CD4-positive, alpha-beta T cell treated with Interferon gamma for 1 hour (primary cell): ENCODE data around the gene PPP6R3.
"Not testable (repeated sequence)": the region's sequence is repeated elsewhere in the genome, so short reads cannot be mapped to it uniquely, and the experiment has no call there.

ENCODE experiments used
- DNase-seq: peaks from one replicate; pipeline ENCODE4 v3.0.0-alpha.2; 2020

PPP6R3 gene

DNA sequence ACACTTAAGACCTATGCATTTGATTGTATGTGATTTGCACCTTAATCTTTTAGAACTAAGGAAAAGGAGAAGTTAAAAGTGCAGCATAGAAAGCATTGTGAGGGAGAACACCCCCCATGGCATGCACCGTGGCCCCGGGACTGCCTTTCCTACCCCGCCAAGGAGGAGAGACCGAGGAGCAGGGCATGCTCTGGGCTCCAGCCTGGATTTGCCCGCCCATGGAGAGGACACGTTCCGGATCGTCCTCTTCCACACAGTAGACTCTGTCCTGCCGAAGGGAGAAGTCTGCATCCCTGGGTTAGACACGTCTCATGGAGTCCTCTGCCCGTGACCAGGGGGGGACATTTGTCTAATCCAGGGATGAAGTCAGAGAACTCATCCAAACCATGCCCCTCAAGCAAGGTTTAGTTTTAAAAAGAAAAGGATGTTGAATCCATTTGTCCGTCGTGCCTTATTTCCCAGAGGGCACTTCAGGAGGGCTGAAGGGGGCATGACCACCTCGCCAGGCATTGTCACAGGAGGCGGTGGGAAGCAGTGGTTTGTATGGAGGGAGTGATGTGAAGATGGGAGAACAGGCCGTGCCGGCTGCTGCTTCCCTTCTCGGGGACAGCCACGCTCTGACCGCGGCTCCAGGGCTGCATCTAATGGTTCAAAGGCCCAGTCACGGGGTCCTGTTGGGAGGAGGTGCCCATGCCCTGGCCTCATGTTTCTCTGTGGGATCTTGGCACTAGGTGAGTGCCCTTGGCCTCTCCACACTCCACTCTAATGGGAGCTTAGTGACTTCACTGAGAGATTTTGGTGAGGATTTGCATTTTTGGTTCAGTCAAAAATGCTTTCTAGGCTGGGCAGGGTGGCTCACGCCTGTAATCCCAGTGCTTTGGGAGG, 157.6 kb downstream of the PPP6R3 start:
- DNase-seq = no peak

DNA sequence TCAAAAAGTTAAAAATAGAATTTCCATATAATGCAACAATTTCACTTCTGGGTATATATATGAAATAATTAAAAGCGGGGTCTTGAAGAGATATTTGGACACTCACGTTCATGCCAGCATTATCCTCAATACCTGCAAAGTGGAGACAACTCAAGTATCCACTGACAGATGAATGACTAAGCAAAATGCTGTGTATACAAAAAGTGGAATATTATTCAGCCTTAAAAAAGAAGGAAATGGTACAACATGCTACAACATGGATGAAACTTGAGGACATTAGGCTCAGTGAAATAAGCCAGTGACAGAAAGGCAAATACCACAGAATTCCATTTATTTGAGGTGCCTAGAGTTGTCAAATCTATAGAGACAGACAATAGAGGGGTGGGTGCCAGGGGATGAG, 161.3 kb downstream of the PPP6R3 start:
- DNase-seq = no peak

DNA sequence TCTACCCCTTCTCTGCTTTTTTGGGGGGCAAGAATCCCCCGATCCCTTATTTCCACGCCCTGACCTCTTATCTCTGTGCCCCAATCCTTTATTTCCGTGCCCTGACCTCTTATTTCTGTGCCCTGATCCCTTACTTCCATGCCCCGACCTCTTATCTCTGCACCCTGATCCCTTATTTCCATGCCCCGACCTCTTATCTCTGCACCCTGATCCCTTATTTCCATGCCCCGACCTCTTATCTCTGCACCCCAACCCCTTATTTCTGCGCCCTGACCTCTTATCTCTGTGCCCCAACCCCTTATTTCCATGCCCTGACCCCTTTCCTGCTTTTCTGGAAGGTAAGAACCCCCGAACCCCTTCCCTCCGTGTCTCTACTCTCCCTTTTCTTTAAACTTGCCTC, 163.2 kb downstream of the PPP6R3 start:
- not testable (repeated sequence) for DNase-seq

DNA sequence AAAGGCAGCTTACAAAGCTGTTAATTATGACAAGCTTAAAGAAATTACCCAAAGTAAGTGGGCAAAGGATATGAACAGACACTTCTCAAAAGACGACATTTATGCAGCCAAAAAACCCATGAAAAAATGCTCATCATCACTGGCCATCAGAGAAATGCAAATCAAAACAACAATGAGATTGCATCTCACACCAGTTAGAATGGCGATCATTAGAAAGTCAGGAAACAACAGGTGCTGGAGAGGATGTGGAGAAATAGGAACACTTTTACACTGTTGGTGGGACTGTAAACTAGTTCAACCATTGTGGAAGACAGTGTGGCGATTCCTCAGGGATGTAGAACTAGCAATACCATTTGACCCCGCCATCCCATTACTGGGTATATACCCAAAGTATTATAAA, 164.5 kb downstream of the PPP6R3 start:
- DNase-seq = not testable (repeated sequence)

DNA sequence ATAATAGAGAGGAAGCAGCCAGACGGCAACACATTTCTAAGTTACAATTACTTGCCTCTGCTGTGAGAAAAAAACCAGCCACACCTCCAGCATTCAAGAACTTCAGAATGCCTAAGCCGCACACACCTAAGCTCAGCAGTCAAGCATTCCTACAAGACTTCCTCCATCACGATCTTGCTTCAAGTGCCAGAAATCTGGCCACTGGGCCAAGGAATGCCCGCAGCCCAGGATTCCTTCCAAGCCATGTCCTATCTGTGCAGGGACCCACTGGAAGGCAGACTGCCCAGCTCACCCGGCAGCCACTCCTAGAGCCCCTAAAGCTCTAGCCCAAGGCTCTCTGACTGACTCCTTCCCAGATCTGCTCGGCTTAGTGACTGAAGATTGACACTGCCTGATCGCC, 165.7 kb downstream of the PPP6R3 start:
- not testable (repeated sequence) for DNase-seq

DNA sequence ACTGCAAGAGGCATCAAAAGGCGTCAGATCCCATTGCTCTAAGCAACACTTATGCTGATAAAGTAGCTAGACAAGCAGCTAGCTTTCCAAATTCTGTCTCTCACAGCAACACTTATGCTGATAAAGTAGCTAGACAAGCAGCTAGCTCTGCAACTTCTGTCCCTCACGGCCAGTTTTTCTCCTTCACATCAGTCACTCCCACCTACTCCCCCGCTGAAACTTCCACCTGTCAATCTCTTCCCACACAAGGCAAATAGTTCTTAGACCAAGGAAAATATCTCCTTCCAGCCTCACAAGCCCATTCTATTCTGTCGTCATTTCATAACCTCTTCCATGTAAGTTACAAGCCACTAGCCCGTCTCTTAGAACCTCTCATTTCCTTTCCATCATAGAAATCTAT, 168.3 kb downstream of the PPP6R3 start:
- not testable (repeated sequence) for DNase-seq

DNA sequence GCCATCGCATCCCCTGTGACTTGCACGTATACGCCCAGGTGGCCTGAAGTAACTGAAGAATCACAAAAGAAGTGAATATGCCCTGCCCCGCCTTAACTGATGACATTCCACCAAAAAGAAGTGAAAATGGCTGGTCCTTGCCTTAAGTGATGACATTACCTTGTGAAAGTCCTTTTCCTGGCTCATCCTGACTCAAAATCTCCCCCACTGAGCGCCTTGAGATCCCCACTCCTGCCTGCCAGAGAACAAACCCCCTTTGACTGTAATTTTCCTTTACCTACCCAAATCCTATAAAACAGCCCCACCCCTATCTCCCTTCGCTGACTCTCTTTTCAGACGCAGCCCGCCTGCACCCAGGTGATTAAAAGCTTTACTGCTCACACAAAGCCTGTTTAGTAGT, 171.8 kb downstream of the PPP6R3 start:
- DNase-seq = not testable (repeated sequence)

DNA sequence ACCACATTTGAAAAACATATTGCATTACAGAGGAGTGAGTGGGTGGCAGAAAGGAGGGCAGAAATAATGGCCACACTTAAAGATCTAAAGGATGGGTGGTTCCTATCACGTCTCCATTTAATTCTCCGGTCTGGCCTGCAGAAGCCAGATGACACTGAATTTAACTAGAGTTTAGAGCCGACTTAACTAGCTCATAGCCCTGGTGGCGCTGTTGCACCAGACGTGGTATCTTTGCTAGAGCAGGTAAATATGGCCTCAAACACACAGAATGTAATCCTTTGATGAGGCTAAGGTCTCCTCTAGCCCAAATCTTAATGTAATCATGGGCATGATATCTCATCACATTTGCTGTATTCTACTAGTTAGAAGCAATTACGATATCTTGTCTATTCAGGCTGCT, 172.2 kb downstream of the PPP6R3 start:
- peak; percentile 44 for DNase-seq

DNA sequence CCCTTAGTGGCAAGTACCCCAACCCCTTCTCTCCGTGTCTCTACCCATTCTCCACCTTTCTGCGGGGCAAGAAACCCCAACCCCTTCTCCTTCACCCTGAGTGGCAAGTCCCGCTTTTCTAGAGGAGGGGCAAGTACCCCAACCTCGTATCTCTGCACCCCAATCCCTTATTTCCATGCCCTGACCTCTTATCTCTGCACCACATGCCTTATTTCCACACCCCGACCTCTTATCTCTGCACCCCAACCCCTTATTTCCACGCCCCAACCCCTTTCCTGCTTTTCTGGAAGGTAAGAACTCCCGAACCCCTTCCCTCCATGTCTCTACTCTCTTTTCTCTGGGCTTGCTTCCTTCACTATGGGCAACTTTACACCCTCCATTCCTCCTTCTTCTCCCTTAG, 174.1 kb downstream of the PPP6R3 start:
- not testable (repeated sequence) for DNase-seq

DNA sequence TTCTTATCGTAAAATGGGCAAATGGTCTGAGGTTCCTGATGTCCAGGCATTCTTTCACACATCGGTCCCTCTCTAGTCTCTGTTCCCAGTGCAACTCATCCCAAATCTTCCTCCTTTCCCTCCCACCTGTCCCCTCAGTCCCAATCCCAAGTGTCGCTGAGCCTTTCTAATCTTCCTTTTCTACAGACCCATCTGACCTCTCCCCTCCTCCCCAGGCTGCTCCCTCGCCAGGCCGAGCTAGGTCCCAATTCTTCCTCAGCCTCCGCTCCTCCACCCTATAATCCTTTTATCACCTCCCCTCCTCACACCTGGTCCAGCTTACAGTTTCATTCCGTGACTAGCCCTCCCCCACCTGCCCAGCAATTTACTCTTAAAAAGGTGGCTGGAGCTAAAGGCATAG, 174.6 kb downstream of the PPP6R3 start:
- DNase-seq = not testable (repeated sequence)

DNA sequence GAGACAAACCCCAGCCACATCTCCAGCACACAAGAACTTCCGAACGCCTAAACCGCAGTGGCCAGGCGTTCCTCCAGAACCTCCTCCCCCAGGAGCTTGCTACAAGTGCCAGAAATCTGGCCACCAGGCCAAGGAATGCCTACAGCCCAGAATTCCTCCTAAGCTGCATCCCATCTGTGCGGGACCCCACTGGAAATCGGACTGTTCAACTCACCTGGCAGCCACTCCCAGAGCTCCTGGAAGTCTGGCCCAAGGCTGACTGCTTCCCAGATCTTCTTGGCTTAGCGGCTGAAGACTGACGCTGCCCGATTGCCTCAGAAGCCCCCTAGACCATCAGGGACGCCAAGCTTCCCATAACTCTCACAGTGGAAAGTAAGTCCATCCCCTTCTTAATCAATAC, 175.3 kb downstream of the PPP6R3 start:
- not testable (repeated sequence) for DNase-seq

DNA sequence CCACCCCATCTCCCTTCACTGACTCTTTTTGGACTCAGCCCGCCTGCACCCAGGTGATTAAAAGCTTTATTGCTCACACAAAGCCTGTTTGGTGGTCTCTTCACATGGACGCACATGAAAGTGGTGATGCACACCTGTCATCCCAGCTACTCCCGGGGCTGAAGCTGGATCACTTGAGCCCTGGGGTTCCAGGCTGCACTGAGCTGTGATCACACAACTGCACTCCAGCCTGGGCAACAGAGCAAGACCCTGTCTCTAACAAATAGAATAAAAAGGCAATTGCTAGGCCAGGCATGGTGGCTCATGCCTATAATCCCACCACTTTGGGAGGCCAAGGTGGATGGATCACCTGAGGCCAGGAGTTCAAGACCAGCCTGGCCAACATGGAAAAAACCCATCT, 178.8 kb downstream of the PPP6R3 start:
- DNase-seq = not testable (repeated sequence)

DNA sequence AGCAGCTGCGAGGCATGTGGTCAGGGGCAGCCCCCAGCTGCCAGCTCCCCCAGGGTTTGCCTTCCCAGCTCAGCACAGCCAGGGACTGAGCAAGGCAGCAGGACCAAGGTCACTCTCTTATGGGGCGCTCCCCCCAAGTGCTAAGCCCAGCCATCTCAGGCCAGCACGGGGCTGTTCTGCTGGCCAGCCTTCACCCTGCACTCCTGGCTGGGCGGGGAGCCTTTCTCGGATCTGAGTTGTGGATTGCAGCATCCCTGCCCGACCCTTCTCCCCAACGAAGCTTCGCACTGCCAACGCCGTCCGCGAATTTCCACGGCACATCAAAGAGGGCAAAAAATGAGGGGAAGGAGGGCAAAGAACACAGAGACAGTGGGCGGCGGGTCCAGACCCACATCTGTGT, 181.3 kb downstream of the PPP6R3 start:
- no peak for DNase-seq

DNA sequence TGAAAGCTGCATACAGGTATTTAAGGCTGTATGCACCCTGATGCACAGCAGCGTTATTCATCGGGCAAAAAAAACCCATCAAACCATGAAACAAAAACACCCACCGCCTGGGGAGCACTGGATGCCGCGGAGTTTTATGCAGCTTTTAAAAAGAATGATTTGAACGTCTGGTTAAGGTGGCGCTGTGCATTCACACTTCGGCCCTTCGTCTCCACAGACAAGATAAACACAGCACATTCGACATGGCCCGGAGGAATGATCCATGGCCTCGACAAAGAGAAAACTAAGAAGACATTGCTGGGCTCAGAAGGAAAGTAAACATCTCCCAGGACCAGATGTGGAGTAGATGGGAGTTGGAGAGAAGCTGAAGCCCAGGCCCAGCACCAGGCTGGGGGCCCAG, 183.0 kb downstream of the PPP6R3 start:
- DNase-seq = no peak

DNA sequence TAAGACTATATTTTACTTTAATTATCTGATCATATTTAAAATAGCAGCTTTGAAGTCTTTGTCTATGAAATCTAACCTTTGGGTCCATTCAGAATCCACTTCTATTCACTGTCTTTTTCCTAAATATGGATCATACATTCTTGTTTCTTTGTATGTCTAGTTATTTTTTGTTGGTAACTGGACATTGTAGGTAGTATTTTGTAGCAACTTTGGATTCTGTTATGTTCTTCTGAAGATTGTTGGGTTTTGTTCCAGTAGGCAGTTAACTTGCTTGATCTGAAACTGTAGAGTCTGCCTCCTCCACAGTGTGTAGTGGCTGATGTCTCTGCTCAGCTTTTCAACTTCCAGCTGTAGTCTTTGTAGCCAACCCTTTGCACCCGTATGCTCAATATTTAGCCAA, 186.3 kb downstream of the PPP6R3 start:
- no peak for DNase-seq

DNA sequence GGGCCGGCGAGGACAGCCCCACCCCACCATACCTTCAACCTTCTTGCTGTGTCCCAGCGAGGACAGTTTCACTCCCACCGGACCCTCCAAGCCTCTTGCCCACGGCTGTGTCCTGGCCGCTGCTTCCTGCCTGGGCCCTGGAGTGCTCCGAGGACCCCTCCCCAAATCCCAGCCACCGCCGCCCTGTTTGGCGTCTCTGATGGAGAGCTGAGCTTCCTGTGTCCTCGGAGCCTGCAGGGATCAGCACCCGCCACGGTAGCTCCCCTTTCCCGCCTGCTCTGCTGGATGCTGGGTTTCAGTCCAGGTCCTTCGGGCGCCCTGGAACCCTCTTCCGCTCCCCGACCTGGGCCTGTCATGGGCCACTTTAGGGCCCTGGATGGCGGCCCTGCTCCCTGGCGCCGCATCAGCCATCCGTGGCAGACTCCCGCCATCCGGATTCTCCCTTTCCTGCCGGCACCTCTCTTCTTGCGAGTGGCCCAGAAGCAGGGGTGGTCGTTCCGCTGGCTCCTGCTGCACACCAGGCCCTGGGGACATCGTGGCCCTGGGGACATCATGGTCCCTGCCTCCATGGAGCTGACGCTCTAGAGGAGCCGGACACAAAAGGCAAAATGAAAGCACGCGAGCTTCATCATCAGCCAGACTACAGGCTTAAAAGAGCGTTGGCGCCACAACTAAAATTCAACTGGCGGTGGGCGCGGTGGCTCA, 189.5 kb downstream of the PPP6R3 start:
- DNase-seq = no peak

DNA sequence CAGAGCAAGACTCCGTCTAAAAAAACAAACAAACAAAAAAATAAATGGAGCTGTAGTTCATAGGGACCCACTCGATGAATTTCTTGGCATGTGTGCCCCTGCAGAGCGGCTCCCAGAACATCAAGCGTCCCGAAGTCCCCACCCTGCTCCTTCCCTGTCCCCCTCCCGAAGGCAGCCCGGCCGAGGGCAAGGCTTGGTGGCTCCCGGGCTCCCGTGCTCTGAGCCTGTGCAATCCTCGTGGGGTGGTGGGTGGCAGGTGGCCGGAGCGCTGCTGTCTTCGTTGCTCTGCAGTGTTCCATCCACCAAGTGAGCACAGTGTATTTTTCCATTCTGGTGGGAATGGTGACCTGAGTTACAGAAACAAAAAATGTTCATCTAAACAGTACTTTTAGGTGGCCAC, 190.2 kb downstream of the PPP6R3 start:
- DNase-seq = no peak

DNA sequence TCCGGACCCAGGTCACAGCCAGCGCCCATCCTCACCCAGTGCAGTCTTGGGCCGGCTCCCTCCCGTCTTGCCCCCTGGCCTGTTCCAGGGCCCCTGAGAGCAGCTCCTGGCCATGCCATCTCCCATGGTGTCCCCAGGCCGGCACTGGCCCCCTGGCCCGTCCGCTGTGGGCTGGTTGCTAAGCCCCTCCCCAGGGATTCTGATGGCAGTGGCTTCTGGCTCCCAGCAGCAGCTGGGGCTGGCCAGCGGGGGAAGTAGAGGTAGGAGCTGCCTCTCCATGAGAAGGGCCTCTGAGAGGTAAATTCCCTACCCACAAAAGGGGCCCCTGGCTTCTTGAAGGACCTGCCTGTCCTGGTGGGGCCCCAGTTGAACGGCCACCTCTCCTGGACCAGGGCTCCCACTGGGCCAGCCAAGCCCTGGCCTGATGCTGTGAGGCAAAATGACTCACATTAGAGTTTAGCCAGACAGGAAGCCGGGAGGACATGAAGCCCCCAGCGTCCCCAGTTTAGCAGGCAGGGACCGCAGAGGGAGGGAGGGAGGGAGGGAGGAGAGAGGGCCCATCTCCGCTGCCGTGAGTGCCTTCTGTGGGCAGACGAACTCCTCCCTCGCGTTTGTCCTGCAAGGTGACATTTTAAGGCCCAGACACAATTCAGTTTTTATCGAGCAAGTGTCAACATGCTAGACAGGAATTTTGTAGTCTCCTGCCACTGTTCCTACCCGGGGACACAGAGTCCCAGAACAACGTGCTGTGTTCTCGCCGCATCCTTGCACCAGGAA, 190.8 kb downstream of the PPP6R3 start:
- DNase-seq = no peak

DNA sequence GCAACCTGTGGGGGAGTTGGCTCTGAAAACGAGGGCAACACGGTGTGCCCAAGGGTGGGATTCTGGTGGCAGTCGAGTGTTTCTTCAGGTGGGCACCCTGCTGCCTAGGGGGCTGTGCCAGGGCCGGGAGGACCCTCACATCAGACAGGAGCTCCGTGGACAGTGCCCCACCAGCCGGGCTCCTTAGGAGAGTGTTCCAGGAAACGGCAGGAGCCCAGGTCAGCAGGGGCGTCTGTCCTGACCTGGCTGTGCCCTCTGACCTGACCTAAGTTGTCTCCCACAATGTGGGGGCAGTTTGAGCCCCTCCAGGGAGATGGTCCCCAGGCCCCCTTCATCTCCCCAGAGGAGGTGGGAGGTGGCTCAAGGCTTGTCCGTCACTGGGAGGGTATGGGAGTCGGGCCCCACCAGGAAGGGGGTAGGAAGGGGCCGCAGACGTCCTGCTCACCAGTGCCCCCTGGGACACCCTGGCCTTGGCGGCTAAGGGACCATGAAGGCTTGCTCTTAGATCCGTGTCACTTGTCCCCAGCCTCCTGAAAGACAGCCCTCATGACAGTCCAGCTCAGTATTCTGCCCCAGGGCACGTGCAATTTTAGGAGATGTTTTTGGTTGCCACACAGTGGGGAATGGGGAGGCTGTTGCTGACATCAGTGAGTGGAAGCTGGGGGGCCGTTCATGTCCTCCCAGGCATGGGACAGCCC, 191.6 kb downstream of the PPP6R3 start:
- DNase-seq = no peak

DNA sequence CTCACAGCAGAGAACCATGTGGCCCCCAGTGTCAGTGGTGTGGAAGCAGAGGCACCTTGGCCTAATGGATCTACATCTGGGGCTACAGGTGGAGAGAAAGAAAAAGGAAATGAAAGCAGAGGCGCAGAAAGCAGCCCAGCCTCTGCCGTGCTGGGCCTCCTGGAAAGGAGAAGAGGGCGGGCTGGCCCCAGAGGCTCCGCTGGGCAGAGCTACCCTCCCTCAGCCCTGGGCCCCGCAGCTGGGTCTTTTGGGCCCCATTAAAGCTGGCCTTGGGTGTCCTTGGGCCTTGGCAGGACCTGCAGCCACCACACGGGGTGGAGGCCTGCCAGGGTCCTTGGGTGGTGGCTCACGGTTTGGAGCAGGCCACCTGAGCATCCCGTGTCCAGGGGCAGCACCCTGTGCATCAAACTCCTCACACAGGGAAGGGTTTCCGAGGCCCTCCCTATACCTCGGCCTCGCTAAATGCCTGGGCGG, 192.2 kb downstream of the PPP6R3 start:
- DNase-seq = no peak

DNA sequence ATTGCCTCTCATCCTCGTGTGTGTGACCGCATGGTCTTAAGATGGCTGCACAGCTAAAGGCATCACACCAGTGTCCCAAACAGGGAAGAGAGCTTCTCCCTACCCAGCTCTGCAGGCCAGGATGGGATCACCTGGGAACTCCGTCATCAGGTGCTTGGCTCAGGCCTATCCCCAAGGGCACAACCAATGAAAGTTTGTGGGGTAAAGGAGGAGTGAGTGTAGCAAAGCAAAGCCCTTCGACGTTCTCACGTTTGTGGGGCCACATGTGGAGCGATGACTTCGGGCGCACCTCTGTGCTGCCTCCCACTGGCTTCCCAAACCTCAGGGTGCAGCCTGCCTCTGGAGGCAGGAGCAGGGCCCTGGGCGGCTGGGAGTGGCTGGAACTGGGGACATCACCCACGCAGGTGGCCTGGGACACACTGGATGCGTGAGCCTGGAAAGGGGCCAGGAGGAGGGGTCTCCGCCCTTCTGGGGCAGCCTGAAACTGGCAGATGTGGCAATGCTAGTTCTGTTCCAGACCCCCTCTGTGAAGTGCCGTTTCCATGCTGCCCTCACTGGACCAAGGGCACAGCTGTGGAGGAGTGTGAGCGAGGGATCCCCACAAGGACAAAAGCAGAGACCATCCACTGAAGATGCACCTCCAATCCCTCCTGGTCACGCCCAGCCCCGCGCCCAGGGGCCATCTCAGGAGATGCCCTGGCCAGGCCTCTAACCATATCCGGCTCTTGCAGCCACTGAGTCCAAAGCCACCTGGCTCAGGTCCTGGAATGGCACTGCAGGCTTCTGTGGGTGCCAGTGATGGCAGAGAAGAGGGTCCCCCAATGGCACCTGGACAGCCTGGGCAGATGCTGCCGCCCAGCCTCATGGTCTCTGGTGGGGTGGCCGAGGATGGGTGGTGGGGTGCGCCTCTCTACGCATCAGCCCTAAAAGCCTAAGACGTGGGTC, 193.2 kb downstream of the PPP6R3 start:
- DNase-seq = no peak

DNA sequence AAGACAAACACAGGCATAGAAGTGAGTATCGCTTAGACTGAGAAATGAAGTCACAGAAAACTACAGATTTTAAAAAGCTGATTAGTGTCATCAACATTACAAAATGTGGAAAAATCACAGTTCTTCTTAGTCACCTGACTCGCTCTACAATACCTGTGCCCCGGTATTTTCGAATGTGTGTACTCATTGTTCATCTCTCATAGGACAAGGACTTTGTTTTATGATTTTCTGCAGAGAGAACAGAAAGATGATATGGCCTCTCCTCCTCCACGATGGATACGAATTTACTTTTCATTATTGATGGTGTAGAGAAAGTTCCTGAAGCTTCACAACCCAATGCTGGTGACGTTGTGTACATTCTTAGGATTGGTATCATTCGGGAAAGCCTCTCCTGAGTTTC, 194.4 kb downstream of the PPP6R3 start:
- no peak for DNase-seq
